Upper lobe of left lung (tissue), 6 donors: ENCODE data around the gene FUCA2. TPM values are rescaled to one million over a fixed set of nuclear protein-coding genes. Genes with fewer than 3 reads are reported as not detected.

Experiments
- ATAC-seq, 2 donors: fragments of 200-7000 bp; cut with Tn5 transposase; one replicate each; pipeline ENCODE4 v1.9.1; 2022; ENCODE audit warnings: mild to moderate bottlenecking in 2 of 2, moderate library complexity in 2 of 2; ENCODE audit not compliant: low FRiP score in 2 of 2
- DNase-seq, 2 donors: peaks; one replicate each; pipeline ENCODE4 v3.0.0-alpha.2; 2019 to 2020
- H3K27ac ChIP-seq, 4 donors: fragments of 200-600 bp; sonication (generic); one replicate each; pipeline ENCODE4 v1.5.1; 2016 to 2019
- H3K27me3 ChIP-seq, 4 donors: fragments of 200-600 bp; sonication (generic); one replicate each; pipeline ENCODE4 v1.5.1; 2017 to 2019
- H3K36me3 ChIP-seq, 4 donors: fragments of 200-600 bp; sonication (generic); one replicate each; pipeline ENCODE4 v1.5.1; 2016 to 2019
- H3K4me1 ChIP-seq, 4 donors: fragments of 200-600 bp; sonication (generic); one replicate each; pipeline ENCODE4 v1.5.1; 2018 to 2019
- H3K4me3 ChIP-seq, 4 donors: fragments of 200-600 bp; sonication (generic); one replicate each; pipeline ENCODE4 v1.5.1; 2017 to 2019; ENCODE audit warnings: mild to moderate bottlenecking in 2 of 4, moderate library complexity in 1 of 4
- H3K9me3 ChIP-seq, 4 donors: fragments of 200-600 bp; sonication (generic); one replicate each; pipeline ENCODE4 v1.5.1; 2018 to 2019
- EP300 ChIP-seq, 4 donors: sonication (generic); formaldehyde crosslinking; IDR thresholded peaks; one replicate each; pipeline ENCODE4 v1.5.1; 2017; ENCODE audit warnings: antibody characterized with exemption in 4 of 4, control low read depth in 2 of 4
- POLR2A ChIP-seq, 4 donors: fragments of 450-650 bp; IDR thresholded peaks; one replicate each; pipeline ENCODE4 v1.5.1; 2016 to 2017; ENCODE audit warnings: antibody characterized with exemption in 4 of 4, mild to moderate bottlenecking in 2 of 4
- POLR2AphosphoS5 ChIP-seq, 2 donors: sonication (generic); formaldehyde crosslinking; IDR thresholded peaks; one replicate each; pipeline ENCODE4 v1.5.1; 2017; ENCODE audit warnings: antibody characterized with exemption in 2 of 2
- WGBS, 2 donors: methylation state at CpG; one replicate each; pipeline ENCODE4 v1.1.5; 2017 to 2018; 5-methylcytosine and 5-hydroxymethylcytosine counted together
- total RNA-seq, 6 donors: library from RNA; depleted of rRNA in 4 of 6; stranded (reverse); fragments of >200 nt in 4 of 6; gene quantifications; one replicate each; pipeline versions ENCODE4 v1.1.0 to v1.2.1, GENCODE V29; 2016 to 2021
- TF ChIP-seq, protein P1 (sequence below), 6 experiments: fragments of 450-650 bp in 4 of 6; fragments of 200-600 bp in 2 of 6; sonication (generic) in 2 of 6; IDR thresholded peaks; one replicate each; pipeline ENCODE4 v1.5.1; 2016 to 2019; ENCODE audit warnings: antibody characterized with exemption in 6 of 6
- donor health status: DM: no; HTN: no; CAD: no; lungs with moderate emphysema.
- donor health status: DM: no; HTN: yes; CAD: no; lungs with severe emphysema.

FUCA2 gene
- total RNA-seq, 6 donors from 2014 or later = 23.1 to 69.9 (median 34.2) TPM

DNA sequence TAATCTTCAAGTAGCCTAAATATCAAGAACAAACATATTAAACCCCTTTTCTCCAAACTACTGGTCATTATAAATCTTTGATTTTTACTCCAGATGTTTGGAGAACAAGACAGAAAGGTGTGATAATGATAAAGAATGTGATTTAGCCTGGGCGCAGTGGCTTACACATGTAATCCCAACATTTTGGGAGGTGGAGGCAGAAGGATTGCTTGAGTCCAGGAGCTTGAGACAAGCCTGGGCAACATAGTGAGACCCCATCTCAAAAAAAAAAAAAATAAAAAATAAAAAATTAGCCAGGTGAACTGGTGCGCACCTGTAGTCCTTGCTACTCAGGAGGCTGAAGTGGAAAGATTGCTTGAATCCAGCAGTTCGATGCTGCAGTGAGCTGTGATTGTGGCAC lies 35.1 kb upstream of the FUCA2 start:
- DNase-seq = no peak
- Histone ChIP-seq H3K9me3 (no peaks in the 10 kb centered on the region), H3K4me3 (no peak overlapping the region), H3K4me1 (peaks cover 0 to 4% (median 0%) of the 10 kb centered on the region in 4 donors), H3K27me3 (no peaks in the 10 kb centered on the region), H3K27ac (no peak overlapping the region), H3K36me3 (no peaks in the 10 kb centered on the region)
- TF ChIP-seq POLR2A (IDR thresholded peaks at IDR 0.05) (no peak), POLR2AphosphoS5 (IDR thresholded peaks at IDR 0.05) (no peak), EP300 (IDR thresholded peaks at IDR 0.05) (no peak)
- TF ChIP-seq, protein P1, sequence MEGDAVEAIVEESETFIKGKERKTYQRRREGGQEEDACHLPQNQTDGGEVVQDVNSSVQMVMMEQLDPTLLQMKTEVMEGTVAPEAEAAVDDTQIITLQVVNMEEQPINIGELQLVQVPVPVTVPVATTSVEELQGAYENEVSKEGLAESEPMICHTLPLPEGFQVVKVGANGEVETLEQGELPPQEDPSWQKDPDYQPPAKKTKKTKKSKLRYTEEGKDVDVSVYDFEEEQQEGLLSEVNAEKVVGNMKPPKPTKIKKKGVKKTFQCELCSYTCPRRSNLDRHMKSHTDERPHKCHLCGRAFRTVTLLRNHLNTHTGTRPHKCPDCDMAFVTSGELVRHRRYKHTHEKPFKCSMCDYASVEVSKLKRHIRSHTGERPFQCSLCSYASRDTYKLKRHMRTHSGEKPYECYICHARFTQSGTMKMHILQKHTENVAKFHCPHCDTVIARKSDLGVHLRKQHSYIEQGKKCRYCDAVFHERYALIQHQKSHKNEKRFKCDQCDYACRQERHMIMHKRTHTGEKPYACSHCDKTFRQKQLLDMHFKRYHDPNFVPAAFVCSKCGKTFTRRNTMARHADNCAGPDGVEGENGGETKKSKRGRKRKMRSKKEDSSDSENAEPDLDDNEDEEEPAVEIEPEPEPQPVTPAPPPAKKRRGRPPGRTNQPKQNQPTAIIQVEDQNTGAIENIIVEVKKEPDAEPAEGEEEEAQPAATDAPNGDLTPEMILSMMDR (IDR thresholded peaks at IDR 0.05) = no peak
- 94 to 98% methylated on average over 3 of the region's 3 CpGs for WGBS, 2 donors
- no peak for ATAC-seq

DNA sequence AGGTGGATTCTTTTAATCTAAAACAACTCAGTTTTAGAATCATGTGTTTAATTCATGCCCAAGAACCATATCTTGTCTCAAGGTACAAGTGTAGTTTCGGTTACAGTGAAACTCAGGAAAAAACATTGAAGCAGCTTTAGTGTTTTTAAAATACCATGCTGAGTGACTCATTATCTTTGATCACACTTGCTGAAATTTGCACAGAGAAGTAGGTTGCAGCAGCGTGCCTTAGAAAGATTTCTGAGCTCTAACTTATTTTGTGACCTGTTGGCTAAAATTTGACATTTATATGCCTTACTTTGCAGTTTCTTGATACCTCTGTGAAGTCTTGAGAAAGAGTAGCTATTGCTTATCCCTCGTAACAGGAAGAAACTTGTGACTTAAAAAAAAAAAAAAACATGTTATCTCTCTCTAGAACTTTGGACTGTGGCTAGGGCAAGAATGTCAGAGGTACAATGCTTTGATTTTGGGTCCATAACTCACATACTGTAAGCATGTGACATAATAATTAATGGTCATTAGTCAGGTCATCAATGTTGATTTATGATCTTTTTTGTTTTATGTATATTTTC lies 34.5 kb upstream of the FUCA2 start:
- no peak for ATAC-seq
- WGBS, 2 donors = 79 to 81% methylated on average over 3 of the region's 3 CpGs
- Histone ChIP-seq H3K36me3 (no peaks in the 10 kb centered on the region), H3K27me3 (no peaks in the 10 kb centered on the region), H3K9me3 (no peaks in the 10 kb centered on the region), H3K4me3 (no peak overlapping the region), H3K4me1 (peaks cover 0 to 4% (median 0%) of the 10 kb centered on the region in 4 donors), H3K27ac (no peak overlapping the region)
- TF ChIP-seq POLR2AphosphoS5 (IDR thresholded peaks at IDR 0.05) (no peak), POLR2A (IDR thresholded peaks at IDR 0.05) (no peak), EP300 (IDR thresholded peaks at IDR 0.05) (no peak)
- TF ChIP-seq, protein P1 (IDR thresholded peaks at IDR 0.05) = no peak
- DNase-seq = no peak

DNA sequence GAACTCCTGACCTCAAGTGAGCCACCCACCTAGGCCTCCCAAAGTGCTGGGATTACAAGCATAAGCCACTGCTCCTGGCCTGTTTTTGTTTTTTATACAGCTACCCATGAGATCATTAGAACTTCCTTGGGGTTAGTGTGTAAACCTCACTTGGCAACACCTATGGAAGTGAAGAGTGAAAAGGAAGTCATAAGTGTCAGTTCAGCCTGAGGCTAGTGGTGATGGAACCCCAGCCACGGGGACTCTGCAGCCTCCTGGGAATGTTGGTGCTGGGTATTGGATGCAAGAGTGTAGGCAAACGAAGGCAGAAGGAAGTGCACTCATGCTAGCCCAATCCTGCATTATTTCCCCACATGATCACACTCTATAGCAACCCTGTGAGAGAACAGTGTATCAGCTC lies 33.6 kb upstream of the FUCA2 start:
- peaks cover 0 to 4% (median 0%) of the 10 kb centered on the region in 4 donors for H3K4me1 ChIP-seq
- ATAC-seq (no peak), DNase-seq (no peak)
- TF ChIP-seq POLR2AphosphoS5 (IDR thresholded peaks at IDR 0.05) (no peak), EP300 (IDR thresholded peaks at IDR 0.05) (no peak), POLR2A (IDR thresholded peaks at IDR 0.05) (no peak)
- TF ChIP-seq, protein P1 (IDR thresholded peaks at IDR 0.05) = no peak
- no peaks in the 10 kb centered on the region for H3K9me3 ChIP-seq
- no peaks in the 10 kb centered on the region for H3K27me3 ChIP-seq
- WGBS, 2 donors = 49 to 57% methylated on average over 2 of the region's 2 CpGs
- H3K36me3 ChIP-seq = no peaks in the 10 kb centered on the region
- no peak overlapping the region for H3K27ac ChIP-seq
- no peak overlapping the region for H3K4me3 ChIP-seq

DNA sequence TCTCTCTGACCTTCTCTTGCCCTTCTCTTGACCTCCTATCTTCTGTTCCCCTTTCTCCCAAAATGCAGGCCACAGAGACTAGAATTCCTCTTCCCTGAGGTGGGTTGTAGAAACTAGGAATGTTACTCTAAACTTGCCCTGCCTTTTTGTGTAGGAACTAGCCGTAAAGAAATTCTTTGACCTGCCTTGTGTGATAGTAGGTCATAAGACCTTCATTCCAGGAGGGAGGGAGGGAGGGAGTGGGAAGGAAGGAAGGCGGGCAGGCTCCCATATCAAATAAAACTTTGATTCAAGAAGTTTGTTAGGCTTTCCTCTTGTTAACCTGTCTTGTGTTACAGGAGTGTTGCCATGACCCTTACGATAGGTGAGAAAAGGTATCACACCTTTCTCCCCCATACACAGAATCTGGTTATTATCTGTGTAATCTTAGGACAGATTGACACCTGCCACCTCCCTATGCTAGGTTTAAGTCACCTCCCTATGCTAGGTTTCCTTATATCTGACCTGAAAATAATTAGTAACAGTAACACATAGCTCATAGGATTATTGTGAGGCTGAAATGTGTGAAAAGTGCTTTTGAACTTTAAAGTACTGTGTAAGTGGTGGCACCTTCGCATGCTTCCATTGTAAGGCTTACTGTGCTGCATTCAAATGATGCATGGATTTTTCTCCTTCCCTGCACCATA lies 32.6 kb upstream of the FUCA2 start:
- H3K4me1 ChIP-seq = peaks cover 0 to 4% (median 0%) of the 10 kb centered on the region in 4 donors
- 68 to 72% methylated on average over 4 of the region's 4 CpGs for WGBS, 2 donors
- H3K9me3 ChIP-seq = no peaks in the 10 kb centered on the region
- no peak overlapping the region for H3K27ac ChIP-seq
- ATAC-seq (no peak), DNase-seq (no peak)
- TF ChIP-seq, protein P1 (IDR thresholded peaks at IDR 0.05) = no peak
- TF ChIP-seq POLR2AphosphoS5 (IDR thresholded peaks at IDR 0.05) (no peak), EP300 (IDR thresholded peaks at IDR 0.05) (no peak), POLR2A (IDR thresholded peaks at IDR 0.05) (no peak)
- H3K27me3 ChIP-seq = no peaks in the 10 kb centered on the region
- no peak overlapping the region for H3K4me3 ChIP-seq
- H3K36me3 ChIP-seq = no peaks in the 10 kb centered on the region
